Fibroblast of peridontal ligament (primary cell): ENCODE results near the gene RNFT2.
A peak's percentile ranks its signal among the peaks of the same experiment; 100 is the strongest.
"Not testable (repeated sequence)": the region's sequence is repeated elsewhere in the genome, so short reads cannot be mapped to it uniquely, and the experiment has no call there.

ENCODE experiments used
- DNase-seq: peaks from one replicate; pipeline ENCODE4 v3.0.0-alpha.2; 2010; ENCODE audit errors: extremely low read depth

The RNFT2 gene

GRCh38 chr12:116742787-116743186 is 4.7 kb downstream of the RNFT2 start:
- DNase-seq, result not testable (repeated sequence)

GRCh38 chr12:116744766-116745165 is 6.7 kb downstream of the RNFT2 start:
- no peak for DNase-seq

GRCh38 chr12:116745554-116745953 is 7.4 kb downstream of the RNFT2 start:
- DNase-seq, result no peak

GRCh38 chr12:116749884-116750283 is 11.8 kb downstream of the RNFT2 start:
- DNase-seq, result no peak

- DNase-seq, result no peak
These were observed 12.2 kb downstream of the RNFT2 start for GRCh38 chr12:116750298-116750697.

GRCh38 chr12:116754097-116754496 is 16.0 kb downstream of the RNFT2 start:
- DNase-seq, result not testable (repeated sequence)

GRCh38 chr12:116754783-116755182 is 16.7 kb downstream of the RNFT2 start:
- not testable (repeated sequence) for DNase-seq

- no peak for DNase-seq
These were observed 21.9 kb downstream of the RNFT2 start for GRCh38 chr12:116759783-116760621.

- DNase-seq, result no peak
These were observed 22.5 kb downstream of the RNFT2 start for GRCh38 chr12:116760622-116761020.

- DNase-seq, result no peak
These were observed 23.4 kb downstream of the RNFT2 start for GRCh38 chr12:116761499-116761898.

- DNase-seq, result peak; percentile 25
These were observed 27.2 kb downstream of the RNFT2 start for GRCh38 chr12:116765271-116765670.

- no peak for DNase-seq
These were observed 28.2 kb downstream of the RNFT2 start for GRCh38 chr12:116766285-116766684.

- DNase-seq, result no peak
These were observed 28.6 kb downstream of the RNFT2 start for GRCh38 chr12:116766746-116767145.

GRCh38 chr12:116771651-116772050 is 33.5 kb downstream of the RNFT2 start:
- no peak for DNase-seq

GRCh38 chr12:116773276-116773731 is 35.2 kb downstream of the RNFT2 start:
- peak; percentile 24 for DNase-seq

- no peak for DNase-seq
These were observed 35.9 kb downstream of the RNFT2 start for GRCh38 chr12:116774020-116774419.

- no peak for DNase-seq
These were observed 39.1 kb downstream of the RNFT2 start for GRCh38 chr12:116777245-116777644.

GRCh38 chr12:116779597-116779996 is 41.5 kb downstream of the RNFT2 start:
- no peak for DNase-seq

GRCh38 chr12:116780942-116781341 is 42.8 kb downstream of the RNFT2 start:
- DNase-seq, result no peak

- no peak for DNase-seq
These were observed 45.6 kb downstream of the RNFT2 start for GRCh38 chr12:116783525-116784237.

GRCh38 chr12:116784238-116784612 is 46.1 kb downstream of the RNFT2 start:
- DNase-seq, result no peak

GRCh38 chr12:116789562-116789961 is 51.4 kb downstream of the RNFT2 start:
- not testable (repeated sequence) for DNase-seq

- peak; percentile 16 for DNase-seq
These were observed 52.0 kb downstream of the RNFT2 start for GRCh38 chr12:116790066-116790465.
